Liver (tissue), 9 donors: ENCODE measurements around the gene ATF2. TPM values are rescaled to one million over a fixed set of nuclear protein-coding genes. Genes with fewer than 3 reads are reported as not detected.

Source experiments
- DNase-seq: peaks from one replicate; pipeline ENCODE4 v3.0.0-alpha.2; 2017; ENCODE audit warnings: low spot score
- H3K27ac ChIP-seq, 2 donors: one replicate each; pipeline ENCODE4 v1.7.0; 2013; ENCODE audit warnings: inconsistent platforms in 2 of 2, low read length in 2 of 2, control low read depth in 1 of 2, low read depth in 1 of 2, mild to moderate bottlenecking in 1 of 2
- H3K27me3 ChIP-seq, 4 donors: one replicate each; pipeline versions ENCODE4 v1.6.1 to v1.7.0; 2013; ENCODE audit warnings: low read length in 3 of 4, inconsistent platforms in 1 of 4, mild to moderate bottlenecking in 1 of 4, moderate library complexity in 1 of 4; ENCODE audit not compliant: control insufficient read depth in 4 of 4, insufficient read depth in 4 of 4
- H3K36me3 ChIP-seq, 4 donors: one replicate each; pipeline versions ENCODE4 v1.6.1 to v1.7.0; 2013; ENCODE audit warnings: low read length in 3 of 4, mild to moderate bottlenecking in 3 of 4, low read depth in 1 of 4, moderate library complexity in 1 of 4; ENCODE audit not compliant: control insufficient read depth in 4 of 4, insufficient read depth in 3 of 4
- H3K4me1 ChIP-seq, 4 donors: one replicate each; pipeline versions ENCODE4 v1.6.1 to v1.7.0; 2013; ENCODE audit warnings: low read length in 3 of 4, mild to moderate bottlenecking in 3 of 4, moderate library complexity in 1 of 4; ENCODE audit not compliant: control insufficient read depth in 4 of 4, insufficient read depth in 4 of 4
- H3K4me3 ChIP-seq, 3 donors: one replicate each; pipeline versions ENCODE4 v1.6.1 to v1.7.0; 2013; ENCODE audit warnings: low read length in 3 of 3, control low read depth in 1 of 3, low read depth in 1 of 3, mild to moderate bottlenecking in 1 of 3
- H3K9ac ChIP-seq, 2 donors: one replicate each; pipeline ENCODE4 v1.7.0; 2013; ENCODE audit warnings: low read length in 2 of 2, mild to moderate bottlenecking in 2 of 2, moderate library complexity in 2 of 2, control low read depth in 1 of 2, low read depth in 1 of 2
- H3K9me3 ChIP-seq, 4 donors: one replicate each; pipeline versions ENCODE4 v1.6.1 to v1.7.0; 2013; ENCODE audit warnings: low read length in 3 of 4; ENCODE audit not compliant: control insufficient read depth in 4 of 4
- EGR1 ChIP-seq, 2 donors: IDR thresholded peaks; 2 replicates each; pipeline ENCODE4 v1.6.1; 2016 to 2018; ENCODE audit warnings: antibody characterized with exemption in 2 of 2, low read depth in 2 of 2
- FOXA1 ChIP-seq: IDR thresholded peaks from 2 replicates; pipeline ENCODE4 v1.6.1; 2016; ENCODE audit warnings: antibody characterized with exemption
- FOXA2 ChIP-seq: IDR thresholded peaks from 2 replicates; pipeline ENCODE4 v1.6.1; 2016; ENCODE audit warnings: antibody characterized with exemption
- GABPA ChIP-seq, 2 donors: IDR thresholded peaks in 1 of 2; conservative IDR thresholded peaks in 1 of 2; 2 replicates each; pipeline ENCODE4 v1.6.1; 2016; ENCODE audit warnings: antibody characterized with exemption in 2 of 2, mild to moderate bottlenecking in 1 of 2, moderate library complexity in 1 of 2
- HNF4A ChIP-seq, 2 donors: conservative IDR thresholded peaks; 2 replicates each; pipeline ENCODE4 v1.6.1; 2016; ENCODE audit warnings: antibody characterized with exemption in 2 of 2, mild to moderate bottlenecking in 2 of 2
- HNF4G ChIP-seq: IDR thresholded peaks from 2 replicates; pipeline ENCODE4 v1.6.1; 2016; ENCODE audit warnings: antibody characterized with exemption
- MAX ChIP-seq: IDR thresholded peaks from 2 replicates; pipeline ENCODE4 v1.6.1; 2016; ENCODE audit warnings: antibody characterized with exemption
- NR2F2 ChIP-seq: IDR thresholded peaks from 2 replicates; pipeline ENCODE4 v1.6.1; 2016; ENCODE audit warnings: antibody characterized with exemption
- RAD21 ChIP-seq, 2 donors: IDR thresholded peaks; 2 replicates each; pipeline ENCODE4 v1.6.1; 2016; ENCODE audit warnings: antibody characterized with exemption in 2 of 2, mild to moderate bottlenecking in 2 of 2
- REST ChIP-seq: IDR thresholded peaks from 2 replicates; pipeline ENCODE4 v1.6.1; 2016; ENCODE audit warnings: antibody characterized with exemption, mild to moderate bottlenecking
- RXRA ChIP-seq, 2 donors: IDR thresholded peaks; 2 replicates each; pipeline ENCODE4 v1.6.1; 2017 to 2018; ENCODE audit warnings: antibody characterized with exemption in 2 of 2, mild to moderate bottlenecking in 1 of 2
- SP1 ChIP-seq: IDR thresholded peaks from 2 replicates; pipeline ENCODE4 v1.6.1; 2018; ENCODE audit warnings: antibody characterized with exemption, mild to moderate bottlenecking
- TAF1 ChIP-seq: conservative IDR thresholded peaks from 2 replicates; pipeline ENCODE4 v1.6.1; 2016; ENCODE audit warnings: antibody characterized with exemption, mild to moderate bottlenecking
- YY1 ChIP-seq: IDR thresholded peaks from 2 replicates; pipeline ENCODE4 v1.6.1; 2016; ENCODE audit warnings: antibody characterized with exemption, mild to moderate bottlenecking
- ZBTB33 ChIP-seq: IDR thresholded peaks from 2 replicates; pipeline ENCODE4 v1.6.1; 2016; ENCODE audit warnings: antibody characterized with exemption
- WGBS: extraction: QIAGEN DNeasy Blood & Tissue Kit; methylation state at CpG from one replicate; pipeline ENCODE4 v1.1.7; 2013; 5-methylcytosine and 5-hydroxymethylcytosine counted together
- polyA plus RNA-seq, 2 donors: library from polyadenylated mRNA; stranded (reverse) in 1 of 2; unstranded in 1 of 2; fragments of 200-250 nt in 1 of 2; fragments of >200 nt in 1 of 2; fragmentation: Nextera tagmentation in 1 of 2; extraction: Ambion mirVana in 1 of 2; gene quantifications; one replicate each; pipeline versions ENCODE4 v1.2.1 to v1.2.3, GENCODE V29; 2013 to 2015
- total RNA-seq, 2 donors: library from RNA; depleted of rRNA; stranded (reverse); fragments of >200 nt; gene quantifications; one replicate each; pipeline ENCODE4 v1.2.3, GENCODE V29; 2014
- TF ChIP-seq, protein P1 (sequence below): IDR thresholded peaks from 2 replicates; pipeline ENCODE4 v1.6.1; 2016; ENCODE audit warnings: antibody characterized with exemption
- TF ChIP-seq, protein P2 (sequence below): fragments of 150-350 bp; IDR thresholded peaks from 2 replicates; pipeline ENCODE4 v1.5.1; 2017; ENCODE audit warnings: improper control_type of control experiment, low read depth, low read length; ENCODE audit not compliant: missing input control
- donor health status: healthy.
- donor health status: healthy.
- donor health status: healthy.
- donor health status: healthy.
- donor health status: healthy.

ATF2 gene
- total and polyA plus RNA-seq, 4 donors: 10.4 to 34.0 (median 17.2) TPM

GRCh38 chr2:175027755-175028154 lies 140.2 kb downstream of the ATF2 start:
- no peaks in the 10 kb centered on the region for H3K9me3 ChIP-seq
- peak overlapping the region in 1 of 2 donors; percentile 77 for H3K27ac ChIP-seq
- H3K27me3 ChIP-seq: no peaks in the 10 kb centered on the region
- peak overlapping the region in 1 of 3 donors; percentile 26 for H3K4me3 ChIP-seq
- TF ChIP-seq HNF4A (conservative IDR thresholded peaks at IDR 0.05): no peak
- TF ChIP-seq RAD21 (IDR thresholded peaks at IDR 0.05): no peak
- TF ChIP-seq MAX: no peak
- TF ChIP-seq YY1: no peak
- TF ChIP-seq TAF1: no peak
- no peak for TF ChIP-seq RXRA (IDR thresholded peaks at IDR 0.05)
- no peak for TF ChIP-seq EGR1 (IDR thresholded peaks at IDR 0.05; ENCODE audit: low read depth in 2 of 2)
- TF ChIP-seq, protein P1, sequence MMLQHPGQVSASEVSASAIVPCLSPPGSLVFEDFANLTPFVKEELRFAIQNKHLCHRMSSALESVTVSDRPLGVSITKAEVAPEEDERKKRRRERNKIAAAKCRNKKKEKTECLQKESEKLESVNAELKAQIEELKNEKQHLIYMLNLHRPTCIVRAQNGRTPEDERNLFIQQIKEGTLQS: no peak
- TF ChIP-seq REST: no peak
- no peak for TF ChIP-seq FOXA2
- no peak for TF ChIP-seq FOXA1
- no peaks in the 10 kb centered on the region for H3K36me3 ChIP-seq
- peak overlapping the region in 1 of 2 donors; percentile 20 for H3K9ac ChIP-seq
- DNase-seq: no peak
- H3K4me1 ChIP-seq: peaks cover 0 to 7% (median 5%) of the 10 kb centered on the region in 4 donors
- WGBS: 95% methylated on average over 3 of the region's 3 CpGs

DNA sequence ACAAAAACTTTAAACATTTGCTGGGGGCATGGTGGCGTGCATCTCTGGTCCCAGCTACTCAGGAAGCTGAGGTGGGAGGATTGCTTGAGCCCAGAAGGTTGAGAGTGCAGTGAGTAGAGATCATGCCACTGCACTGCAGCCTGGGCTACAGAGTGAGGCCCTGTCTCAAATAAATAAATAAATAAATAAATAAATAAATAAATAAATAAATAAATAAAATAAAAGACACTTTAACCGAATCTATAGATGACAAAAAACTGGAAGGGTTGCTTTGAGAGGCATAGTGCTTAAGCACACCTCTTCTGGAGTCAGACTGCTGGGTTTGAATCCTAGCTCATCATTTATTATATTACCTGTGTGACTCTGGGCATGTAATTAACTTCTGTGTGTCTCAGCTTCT lies 141.6 kb downstream of the ATF2 start:
- Histone ChIP-seq H3K36me3 (no peaks in the 10 kb centered on the region), H3K4me3 (no peak overlapping the region), H3K9me3 (no peaks in the 10 kb centered on the region), H3K27me3 (no peaks in the 10 kb centered on the region), H3K27ac (no peak overlapping the region), H3K9ac (no peak overlapping the region), H3K4me1 (peaks cover 0 to 7% (median 5%) of the 10 kb centered on the region in 4 donors)
- TF ChIP-seq REST: no peak
- no peak for TF ChIP-seq FOXA1
- TF ChIP-seq MAX: no peak
- no peak for TF ChIP-seq HNF4G
- TF ChIP-seq TAF1: no peak
- TF ChIP-seq HNF4A (conservative IDR thresholded peaks at IDR 0.05): no peak
- TF ChIP-seq ZBTB33: no peak
- TF ChIP-seq FOXA2: no peak
- no peak for TF ChIP-seq YY1
- TF ChIP-seq EGR1 (IDR thresholded peaks at IDR 0.05; ENCODE audit: low read depth in 2 of 2): no peak
- TF ChIP-seq, protein P2, sequence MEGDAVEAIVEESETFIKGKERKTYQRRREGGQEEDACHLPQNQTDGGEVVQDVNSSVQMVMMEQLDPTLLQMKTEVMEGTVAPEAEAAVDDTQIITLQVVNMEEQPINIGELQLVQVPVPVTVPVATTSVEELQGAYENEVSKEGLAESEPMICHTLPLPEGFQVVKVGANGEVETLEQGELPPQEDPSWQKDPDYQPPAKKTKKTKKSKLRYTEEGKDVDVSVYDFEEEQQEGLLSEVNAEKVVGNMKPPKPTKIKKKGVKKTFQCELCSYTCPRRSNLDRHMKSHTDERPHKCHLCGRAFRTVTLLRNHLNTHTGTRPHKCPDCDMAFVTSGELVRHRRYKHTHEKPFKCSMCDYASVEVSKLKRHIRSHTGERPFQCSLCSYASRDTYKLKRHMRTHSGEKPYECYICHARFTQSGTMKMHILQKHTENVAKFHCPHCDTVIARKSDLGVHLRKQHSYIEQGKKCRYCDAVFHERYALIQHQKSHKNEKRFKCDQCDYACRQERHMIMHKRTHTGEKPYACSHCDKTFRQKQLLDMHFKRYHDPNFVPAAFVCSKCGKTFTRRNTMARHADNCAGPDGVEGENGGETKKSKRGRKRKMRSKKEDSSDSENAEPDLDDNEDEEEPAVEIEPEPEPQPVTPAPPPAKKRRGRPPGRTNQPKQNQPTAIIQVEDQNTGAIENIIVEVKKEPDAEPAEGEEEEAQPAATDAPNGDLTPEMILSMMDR: no peak
- TF ChIP-seq RXRA (IDR thresholded peaks at IDR 0.05): no peak
- no peak for TF ChIP-seq GABPA (IDR thresholded peaks at IDR 0.05 in 1 of 2, conservative IDR thresholded peaks at IDR 0.05 in 1 of 2)
- TF ChIP-seq SP1: no peak
- no peak for TF ChIP-seq NR2F2
- TF ChIP-seq, protein P1: no peak
- TF ChIP-seq RAD21 (IDR thresholded peaks at IDR 0.05): no peak
- 92% methylated on average over 2 of the region's 2 CpGs for whole genome bisulfite sequencing
- no peak for DNase-seq
